IPS-18a (cell line): ENCODE measurements around the gene HSD11B1L.

Source experiments
- H3K27ac ChIP-seq: one replicate; pipeline ENCODE4 v1.5.1; 2013; ENCODE audit warnings: low read length
- H3K27me3 ChIP-seq: one replicate; pipeline ENCODE4 v1.6.1; 2013; ENCODE audit warnings: mild to moderate bottlenecking, low read length; ENCODE audit not compliant: control insufficient read depth, insufficient read depth
- H3K36me3 ChIP-seq: one replicate; pipeline ENCODE4 v1.6.1; 2013; ENCODE audit warnings: low read depth, low read length; ENCODE audit not compliant: control insufficient read depth
- H3K4me1 ChIP-seq: one replicate; pipeline ENCODE4 v1.6.1; 2013; ENCODE audit warnings: low read depth, low read length; ENCODE audit not compliant: control insufficient read depth
- H3K4me3 ChIP-seq: one replicate; pipeline ENCODE4 v1.5.1; 2013; ENCODE audit warnings: low read length
- H3K9ac ChIP-seq: one replicate; pipeline ENCODE4 v1.6.1; 2013; ENCODE audit warnings: mild to moderate bottlenecking, low read length, moderate library complexity
- H3K9me3 ChIP-seq: one replicate; pipeline ENCODE4 v1.6.1; 2013; ENCODE audit warnings: low read depth, low read length; ENCODE audit not compliant: control insufficient read depth

The HSD11B1L gene

GRCh38 chr19:5680437-5681368 is at the start of gene HSD11B1L, which contains the start of gene MICOS13:
HSD11B1L (plus strand) TSS chr19:5681027; CDS start chr19:5684833, 3,806 bp downstream.
MICOS13 (minus strand) TSS chr19:5680516; CDS start chr19:5680486, 30 bp downstream.
- H3K27me3 ChIP-seq: no peaks in the 10 kb centered on the region
- no peaks in the 10 kb centered on the region for H3K36me3 ChIP-seq
- H3K27ac ChIP-seq: peak within 1 kb of the TSS; percentile 59
- no peaks in the 10 kb centered on the region for H3K4me1 ChIP-seq
- H3K4me3 ChIP-seq: peak within 1 kb of the TSS; percentile 89
- H3K9ac ChIP-seq: peak within 1 kb of the TSS; percentile 52
- no peaks in the 10 kb centered on the region for H3K9me3 ChIP-seq

DNA sequence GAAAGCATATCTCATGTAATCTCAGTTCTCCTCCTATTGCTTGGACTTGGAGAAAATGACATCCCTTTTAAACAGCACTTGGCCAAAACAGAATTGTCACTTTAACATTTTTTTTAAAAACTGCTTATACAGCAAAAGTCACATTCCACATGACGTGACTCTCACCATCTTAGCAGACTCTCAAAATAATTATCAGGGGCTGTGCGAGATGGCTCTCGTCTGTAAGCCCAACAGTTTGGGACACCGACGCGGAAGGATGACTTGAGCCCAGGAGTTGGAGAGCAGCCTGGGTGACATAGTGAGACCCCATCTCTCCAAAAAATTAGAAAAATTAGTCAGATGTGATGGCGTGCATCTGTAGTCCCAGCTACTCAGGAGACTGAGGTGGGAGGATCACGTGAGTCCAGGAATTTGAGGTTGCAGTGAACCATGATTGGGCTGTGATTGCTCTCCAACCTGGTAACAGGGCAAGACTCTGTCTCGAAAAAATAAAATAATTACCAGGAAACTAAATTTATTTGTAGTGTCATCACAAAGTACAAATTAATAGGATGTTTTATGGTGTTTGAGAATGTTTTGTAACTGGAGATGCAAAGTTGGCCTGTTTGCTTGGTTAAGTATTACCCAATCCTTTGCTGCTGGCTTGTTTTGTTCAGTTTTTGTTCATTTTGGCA is 49.1 kb upstream of the HSD11B1L start:
- Histone ChIP-seq H3K9me3 (no peaks in the 10 kb centered on the region), H3K4me1 (no peaks in the 10 kb centered on the region), H3K27ac (no peak overlapping the region), H3K36me3 (peaks cover 45% of the 10 kb centered on the region), H3K27me3 (no peaks in the 10 kb centered on the region), H3K4me3 (no peak overlapping the region), H3K9ac (no peak overlapping the region)

DNA sequence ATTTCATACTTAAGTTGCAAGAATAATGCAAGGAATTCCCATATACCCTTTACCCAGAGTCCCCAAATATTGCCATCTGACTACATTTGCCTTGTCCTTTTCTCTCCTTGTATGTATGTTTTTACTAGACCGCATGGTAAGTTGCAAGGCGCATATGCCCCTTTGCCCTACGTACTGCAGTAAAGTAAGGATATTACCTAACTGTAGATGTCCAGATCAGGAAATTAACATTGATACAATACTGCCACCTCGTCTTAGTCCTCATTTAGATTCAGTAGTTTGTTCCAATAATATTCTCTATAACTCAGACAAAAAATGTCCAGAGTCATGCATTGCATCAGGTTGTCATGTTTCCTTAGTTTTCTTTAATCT is 48.6 kb upstream of the HSD11B1L start:
- no peak overlapping the region for H3K27ac ChIP-seq
- H3K9me3 ChIP-seq: no peaks in the 10 kb centered on the region
- peaks cover 40% of the 10 kb centered on the region for H3K36me3 ChIP-seq
- no peaks in the 10 kb centered on the region for H3K27me3 ChIP-seq
- no peak overlapping the region for H3K4me3 ChIP-seq
- no peaks in the 10 kb centered on the region for H3K4me1 ChIP-seq
- H3K9ac ChIP-seq: no peak overlapping the region

- Histone ChIP-seq H3K27ac (no peak overlapping the region), H3K4me3 (no peak overlapping the region), H3K36me3 (peaks cover 35% of the 10 kb centered on the region)
Observed at GRCh38 chr19:5632657-5633056, 48.2 kb upstream of the HSD11B1L start.

GRCh38 chr19:5635427-5635826 is 45.4 kb upstream of the HSD11B1L start:
- Histone ChIP-seq H3K27me3 (no peaks in the 10 kb centered on the region), H3K9ac (no peak overlapping the region), H3K4me3 (no peak overlapping the region), H3K4me1 (no peaks in the 10 kb centered on the region), H3K9me3 (no peaks in the 10 kb centered on the region), H3K27ac (no peak overlapping the region), H3K36me3 (peaks cover 11% of the 10 kb centered on the region)

More at GRCh38 chr19:5632657-5633056, 48.2 kb upstream of the HSD11B1L start:
- Histone ChIP-seq H3K4me1 (no peaks in the 10 kb centered on the region), H3K27me3 (no peaks in the 10 kb centered on the region), H3K9ac (no peak overlapping the region), H3K9me3 (no peaks in the 10 kb centered on the region)

- H3K27ac ChIP-seq: no peak overlapping the region
- no peaks in the 10 kb centered on the region for H3K9me3 ChIP-seq
- no peak overlapping the region for H3K9ac ChIP-seq
- H3K4me3 ChIP-seq: no peak overlapping the region
- no peaks in the 10 kb centered on the region for H3K27me3 ChIP-seq
- peaks cover 19% of the 10 kb centered on the region for H3K36me3 ChIP-seq
- H3K4me1 ChIP-seq: no peaks in the 10 kb centered on the region
Observed at GRCh38 chr19:5637971-5638370, 42.9 kb upstream of the HSD11B1L start.

DNA sequence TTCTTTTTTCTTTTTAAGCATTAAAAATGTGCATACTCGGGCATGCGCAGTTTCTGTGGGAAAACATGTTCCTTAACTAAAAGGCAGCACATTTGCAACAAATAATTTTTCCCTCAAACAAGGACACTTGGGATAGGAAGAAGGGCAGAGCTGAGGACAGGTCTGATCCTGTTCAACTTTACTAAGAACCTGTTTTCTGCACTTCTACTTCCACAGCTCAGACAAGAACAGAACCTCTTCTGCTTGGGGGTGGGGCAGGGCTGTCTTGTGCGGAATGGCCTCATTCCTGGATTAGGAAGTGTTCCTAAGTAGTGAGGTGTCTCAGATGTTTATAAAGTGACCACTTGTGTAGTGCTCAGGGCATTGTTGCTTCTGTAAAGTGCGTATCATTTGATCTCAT is 39.7 kb upstream of the HSD11B1L start:
- Histone ChIP-seq H3K27ac (no peak overlapping the region), H3K36me3 (peaks cover 49% of the 10 kb centered on the region), H3K27me3 (no peaks in the 10 kb centered on the region), H3K4me1 (no peaks in the 10 kb centered on the region), H3K9ac (no peak overlapping the region), H3K9me3 (no peaks in the 10 kb centered on the region), H3K4me3 (no peak overlapping the region)

DNA sequence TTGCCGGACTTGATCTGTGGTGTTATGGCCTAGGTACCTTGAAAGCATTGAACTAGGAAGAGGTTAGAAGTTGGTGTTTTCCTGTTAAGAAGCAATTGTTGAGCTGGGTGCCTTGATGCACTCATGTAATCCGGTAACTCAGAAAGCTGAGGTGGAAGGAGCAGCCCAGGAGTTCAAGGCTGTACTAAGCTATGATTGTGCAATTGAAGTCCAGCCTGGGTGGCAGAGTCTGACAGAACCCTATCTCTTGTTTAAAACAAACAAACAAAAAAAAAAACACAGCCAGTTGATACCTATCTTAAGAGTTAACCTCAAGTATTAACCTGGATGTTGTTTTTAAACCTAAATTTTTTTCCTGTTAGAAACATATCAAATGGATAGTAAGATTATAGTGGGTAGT is 38.6 kb upstream of the HSD11B1L start:
- Histone ChIP-seq H3K27me3 (no peaks in the 10 kb centered on the region), H3K36me3 (peaks cover 60% of the 10 kb centered on the region), H3K9ac (no peak overlapping the region), H3K9me3 (no peaks in the 10 kb centered on the region), H3K4me1 (no peaks in the 10 kb centered on the region), H3K27ac (no peak overlapping the region), H3K4me3 (no peak overlapping the region)

DNA sequence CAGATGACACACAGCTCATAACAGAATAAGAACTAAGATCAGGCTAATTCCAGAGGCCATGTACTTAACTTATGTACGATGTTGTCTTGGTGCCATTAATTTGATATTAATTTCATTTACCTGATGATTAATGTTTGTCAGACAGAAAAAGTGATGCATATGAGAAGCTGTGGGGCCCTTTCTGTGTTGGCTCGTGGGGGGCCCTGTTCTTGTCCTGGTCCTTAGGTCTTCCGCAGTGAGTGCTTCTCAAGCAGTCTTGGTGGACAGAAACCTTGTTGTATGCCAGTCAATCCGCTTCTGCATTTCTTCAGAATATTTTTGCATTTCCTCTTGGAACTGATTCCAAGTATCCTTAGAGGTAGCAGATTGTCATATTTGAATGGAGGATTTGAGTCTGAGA is 37.8 kb upstream of the HSD11B1L start:
- Histone ChIP-seq H3K9ac (no peak overlapping the region), H3K9me3 (no peaks in the 10 kb centered on the region), H3K4me3 (no peak overlapping the region), H3K36me3 (peaks cover 68% of the 10 kb centered on the region), H3K27me3 (no peaks in the 10 kb centered on the region), H3K4me1 (no peaks in the 10 kb centered on the region), H3K27ac (no peak overlapping the region)

- Histone ChIP-seq H3K9ac (no peak overlapping the region), H3K36me3 (peaks cover 74% of the 10 kb centered on the region), H3K27me3 (no peaks in the 10 kb centered on the region), H3K4me3 (no peak overlapping the region), H3K27ac (no peak overlapping the region), H3K9me3 (no peaks in the 10 kb centered on the region), H3K4me1 (no peaks in the 10 kb centered on the region)
Observed at GRCh38 chr19:5644037-5644436, 36.8 kb upstream of the HSD11B1L start.

DNA sequence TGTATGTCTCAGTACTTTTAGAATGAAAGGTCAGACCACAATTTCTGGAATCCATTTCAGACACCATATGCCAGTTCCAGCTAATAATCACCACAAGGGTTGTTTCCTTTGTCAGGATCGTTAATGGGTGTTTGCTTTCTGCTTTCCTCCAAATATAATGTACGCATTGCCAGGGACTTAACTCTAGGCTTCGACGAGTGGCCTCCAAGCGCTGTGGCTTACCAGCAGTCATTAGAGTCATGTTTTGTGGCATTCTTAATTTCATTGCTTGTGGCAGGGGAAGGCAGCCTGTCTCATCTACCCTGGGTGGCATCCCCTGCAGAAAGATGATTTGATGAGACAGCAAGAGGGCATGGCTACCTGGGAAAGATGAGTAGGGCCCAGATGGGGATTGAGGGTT is 35.4 kb upstream of the HSD11B1L start:
- Histone ChIP-seq H3K36me3 (peaks cover 84% of the 10 kb centered on the region), H3K9me3 (no peaks in the 10 kb centered on the region), H3K27me3 (no peaks in the 10 kb centered on the region), H3K9ac (no peak overlapping the region), H3K4me3 (no peak overlapping the region), H3K27ac (no peak overlapping the region), H3K4me1 (no peaks in the 10 kb centered on the region)
